ENCODE results near the gene RSRC1.
"Not testable (repeated sequence)": the region's sequence is repeated elsewhere in the genome, so short reads cannot be mapped to it uniquely, and the experiment has no call there.

The RSRC1 gene

GRCh38 chr3:158337110-158337509, 227.2 kb downstream of the RSRC1 start:
- no peak for DNase-seq

DNA sequence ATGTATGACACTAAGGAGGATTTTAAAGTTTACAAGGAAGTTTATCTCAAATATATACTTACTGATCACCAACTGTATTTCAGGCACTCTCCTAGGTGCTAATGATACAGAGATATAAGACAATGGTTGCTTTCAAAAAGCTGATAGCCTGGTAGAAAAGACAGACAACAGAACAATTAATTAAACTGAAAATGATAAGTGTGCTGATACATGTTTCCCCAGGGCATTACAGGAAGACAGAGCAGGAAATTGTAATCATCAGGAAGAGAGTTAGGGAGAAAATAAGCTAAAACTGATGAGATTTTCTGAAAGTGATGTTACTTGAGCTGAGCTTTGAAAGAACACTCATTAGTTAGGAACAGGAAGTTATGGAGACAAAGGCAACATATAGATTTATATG, 229.7 kb downstream of the RSRC1 start:
- DNase-seq = no peak

GRCh38 chr3:158340951-158341350, 231.1 kb downstream of the RSRC1 start:
- DNase-seq = not testable (repeated sequence)

- DNase-seq = no peak
These were observed 238.1 kb downstream of the RSRC1 start for GRCh38 chr3:158347966-158348365.

GRCh38 chr3:158350971-158351370, 241.1 kb downstream of the RSRC1 start:
- DNase-seq = no peak

DNA sequence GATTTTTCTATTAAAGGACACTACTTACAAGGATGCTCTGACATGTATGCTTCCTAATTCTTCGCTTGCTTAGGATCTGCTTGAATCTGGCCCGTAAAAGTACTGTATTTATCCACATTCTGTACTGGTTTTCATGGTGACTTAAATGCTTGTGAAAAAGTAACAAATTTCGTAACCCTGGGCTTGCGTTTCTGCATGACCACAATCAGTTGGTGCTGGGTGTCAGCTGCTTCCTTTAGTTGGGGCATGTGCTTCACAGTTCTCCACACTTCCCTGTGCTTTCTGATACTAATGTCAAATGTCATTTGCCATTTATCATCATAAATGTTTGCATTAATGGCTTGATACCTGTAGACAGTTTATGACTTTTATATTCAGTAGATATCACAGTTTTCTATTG, 242.7 kb downstream of the RSRC1 start:
- DNase-seq = no peak

- no peak for DNase-seq
These were observed 244.8 kb downstream of the RSRC1 start for GRCh38 chr3:158354713-158355112.

DNA sequence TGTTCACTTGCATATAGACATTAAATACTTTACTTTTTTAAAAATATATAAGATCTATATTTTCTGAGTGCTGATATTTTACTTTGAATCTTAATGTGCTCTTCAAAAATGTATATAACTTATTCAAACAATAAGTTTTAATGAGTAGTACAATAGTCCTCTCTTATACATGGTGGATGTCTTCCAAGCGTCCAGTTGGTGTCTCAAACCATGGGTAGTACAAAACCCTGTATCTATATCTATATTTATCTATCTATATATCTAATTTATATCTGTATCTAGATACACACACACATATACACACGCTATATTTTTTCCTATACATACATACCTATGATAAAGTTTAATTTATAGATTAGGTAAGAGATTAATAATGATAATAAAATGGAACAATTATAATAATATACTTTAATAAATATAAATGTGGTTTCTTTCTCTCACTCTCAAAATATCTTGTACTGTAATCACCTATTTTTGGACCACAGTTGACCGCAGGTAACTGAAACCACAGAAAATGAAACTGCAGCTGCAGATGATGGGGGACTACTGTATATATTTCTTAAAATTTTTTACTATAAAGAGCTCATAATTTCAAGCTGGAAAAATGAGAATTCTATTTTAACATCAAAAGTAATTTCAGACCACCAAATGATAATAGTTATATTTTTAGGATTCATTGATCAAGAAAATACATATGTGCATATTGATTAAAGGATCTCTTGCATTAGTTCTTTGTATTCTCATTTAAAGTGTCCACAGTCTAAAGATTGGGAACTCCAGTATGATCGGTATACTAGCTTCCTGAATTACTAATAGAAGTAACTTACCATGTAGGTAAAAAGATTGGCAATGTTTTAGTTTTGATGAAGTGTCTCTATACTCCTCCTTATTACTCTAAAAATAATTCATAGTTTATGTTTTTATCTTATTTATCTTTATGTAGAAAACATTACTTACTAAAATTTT, 246.0 kb downstream of the RSRC1 start:
- no peak for DNase-seq

DNA sequence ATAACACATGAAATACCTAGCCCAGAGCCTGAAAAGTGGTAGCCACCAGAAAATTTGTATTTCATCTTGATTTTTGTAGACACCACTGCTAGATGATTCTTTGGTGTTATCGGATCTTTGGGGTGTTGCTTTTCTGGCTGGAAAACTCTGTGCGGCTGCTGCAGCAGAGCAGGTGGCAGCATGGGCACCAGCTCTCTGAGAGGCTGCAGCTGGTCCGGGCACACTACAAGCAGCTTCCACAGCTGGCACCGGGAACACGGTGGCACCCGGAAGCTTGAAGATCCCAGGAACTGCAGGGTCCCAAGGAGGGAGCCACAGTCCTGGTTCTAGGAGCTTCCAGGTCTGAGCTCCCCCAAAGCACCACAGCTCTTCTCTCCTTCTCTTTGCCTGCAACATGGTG, 249.4 kb downstream of the RSRC1 start:
- DNase-seq = no peak

DNA sequence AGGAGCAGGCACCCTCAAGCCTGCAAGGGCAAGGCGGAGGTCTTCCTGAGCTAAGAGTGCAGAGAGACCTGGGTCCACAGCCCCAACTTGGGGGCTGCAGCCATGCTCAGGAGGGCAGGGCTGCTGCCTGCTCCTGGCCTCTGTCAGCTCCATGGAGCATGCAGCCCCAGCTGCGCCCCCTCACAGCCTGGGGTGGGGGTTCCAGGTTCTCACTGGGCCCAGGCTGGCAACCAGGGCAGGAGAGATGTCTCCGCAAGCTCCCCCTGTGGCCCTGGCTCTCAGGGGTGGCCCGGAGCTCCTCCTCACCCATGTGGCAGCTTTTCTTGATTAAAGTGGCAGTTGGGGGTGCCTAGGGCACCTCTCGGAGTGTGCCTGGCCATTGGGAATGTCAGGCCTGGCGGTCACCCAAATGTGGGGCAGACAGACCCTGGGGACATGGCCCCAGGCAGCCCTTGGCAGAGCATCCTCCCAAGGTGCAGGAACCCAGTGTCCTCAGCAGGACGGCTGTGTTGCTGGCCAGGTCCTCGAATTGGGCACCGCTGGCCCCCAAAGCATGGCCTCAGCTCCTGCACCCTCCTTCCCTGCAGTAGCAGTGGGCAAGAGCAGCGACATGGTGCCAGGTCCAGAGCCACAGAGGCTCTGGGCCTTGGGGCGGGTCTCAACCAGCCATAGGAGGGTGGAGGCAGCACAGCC, 251.0 kb downstream of the RSRC1 start:
- DNase-seq = no peak

DNA sequence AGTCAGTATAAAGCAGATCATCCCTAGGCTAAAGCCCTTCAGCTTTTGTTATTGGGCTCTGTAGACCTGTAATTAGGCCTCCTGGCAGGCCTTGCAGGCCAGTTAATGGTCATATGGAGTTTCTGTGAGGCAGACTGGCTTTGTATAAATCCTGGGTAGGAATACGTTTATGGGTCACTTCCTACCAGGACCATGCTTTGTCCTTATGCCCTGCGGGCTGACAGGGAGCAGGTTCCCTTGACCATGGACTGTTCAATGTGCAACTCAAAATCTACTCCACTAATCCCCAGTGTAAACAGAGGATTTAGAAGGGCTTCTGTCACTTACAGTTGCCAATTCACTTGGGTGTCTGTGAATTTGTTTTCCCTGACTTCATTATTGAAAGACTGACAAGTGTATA, 258.4 kb downstream of the RSRC1 start:
- DNase-seq = peak; percentile 37

DNA sequence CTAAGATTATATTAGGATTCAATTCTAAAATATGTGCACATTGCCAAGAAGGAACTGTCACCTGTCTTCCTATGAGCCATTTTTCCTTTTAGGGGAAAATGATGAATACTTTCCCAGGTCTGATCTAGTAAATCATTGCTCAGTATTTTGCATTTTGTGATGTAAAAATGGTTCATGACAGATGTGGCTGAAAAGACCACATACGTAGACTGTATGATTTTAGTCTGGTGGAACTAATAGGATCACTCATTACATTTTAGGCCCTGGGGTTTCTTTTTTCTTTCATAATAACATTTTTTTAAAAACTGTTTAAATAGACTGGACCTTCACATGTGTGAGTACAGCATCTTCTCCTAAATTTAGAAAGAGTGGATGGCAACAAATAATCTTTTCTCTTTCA, 259.4 kb downstream of the RSRC1 start:
- DNase-seq = no peak

GRCh38 chr3:158379517-158379916, 269.6 kb downstream of the RSRC1 start:
- no peak for DNase-seq

DNA sequence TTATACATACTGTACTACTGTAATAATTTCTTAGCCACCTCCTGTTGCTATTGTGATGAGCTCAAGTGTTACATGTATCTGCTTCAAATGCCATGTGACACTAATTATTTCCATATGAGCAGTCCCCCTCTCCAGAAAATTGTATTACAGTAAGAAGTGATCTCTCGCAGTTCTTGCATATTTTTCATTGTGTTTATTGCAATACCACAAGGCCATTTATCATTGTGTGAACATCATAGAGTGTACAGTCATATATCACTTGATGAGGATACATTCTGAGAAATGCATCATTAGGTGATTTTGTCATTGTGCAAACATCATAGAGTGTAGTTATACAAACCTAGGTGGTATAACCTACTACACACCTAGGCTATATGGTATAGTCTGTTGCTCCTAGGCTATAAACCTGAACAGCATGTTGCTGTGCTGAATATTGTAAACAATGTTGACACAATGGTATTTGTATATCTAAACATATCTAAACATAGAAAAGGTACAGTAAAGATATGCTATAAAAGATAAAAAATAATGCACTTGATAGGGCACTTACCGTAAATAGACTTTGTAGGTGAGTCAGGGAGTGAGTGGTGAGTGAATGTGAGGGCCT, 271.5 kb downstream of the RSRC1 start:
- DNase-seq = no peak

- DNase-seq = no peak
These were observed 272.6 kb downstream of the RSRC1 start for GRCh38 chr3:158382479-158382878.

- DNase-seq = no peak
These were observed 274.1 kb downstream of the RSRC1 start for GRCh38 chr3:158384019-158384418.

- DNase-seq = no peak
These were observed 285.5 kb downstream of the RSRC1 start for GRCh38 chr3:158395421-158395820.

- no peak for DNase-seq
These were observed 292.7 kb downstream of the RSRC1 start for GRCh38 chr3:158402590-158402989.

DNA sequence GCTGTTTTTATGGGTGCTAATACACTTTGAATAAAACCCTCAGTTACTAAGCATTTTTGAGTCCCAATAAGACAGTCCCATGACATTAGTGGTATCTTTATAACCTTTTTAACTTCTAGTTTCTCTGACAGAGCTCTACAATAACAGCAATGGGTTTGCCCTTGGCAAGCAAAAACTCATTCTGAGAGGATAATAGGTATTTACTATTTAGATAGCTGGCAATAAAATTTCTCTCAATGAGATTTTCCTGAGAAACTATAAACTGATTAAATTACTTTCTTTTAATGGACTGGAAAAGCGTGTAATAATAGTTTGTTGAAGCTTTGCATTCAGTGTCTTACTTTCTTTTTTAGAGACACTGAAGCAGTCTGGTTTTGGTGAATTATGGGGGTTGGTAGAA, 293.1 kb downstream of the RSRC1 start:
- DNase-seq = no peak

DNA sequence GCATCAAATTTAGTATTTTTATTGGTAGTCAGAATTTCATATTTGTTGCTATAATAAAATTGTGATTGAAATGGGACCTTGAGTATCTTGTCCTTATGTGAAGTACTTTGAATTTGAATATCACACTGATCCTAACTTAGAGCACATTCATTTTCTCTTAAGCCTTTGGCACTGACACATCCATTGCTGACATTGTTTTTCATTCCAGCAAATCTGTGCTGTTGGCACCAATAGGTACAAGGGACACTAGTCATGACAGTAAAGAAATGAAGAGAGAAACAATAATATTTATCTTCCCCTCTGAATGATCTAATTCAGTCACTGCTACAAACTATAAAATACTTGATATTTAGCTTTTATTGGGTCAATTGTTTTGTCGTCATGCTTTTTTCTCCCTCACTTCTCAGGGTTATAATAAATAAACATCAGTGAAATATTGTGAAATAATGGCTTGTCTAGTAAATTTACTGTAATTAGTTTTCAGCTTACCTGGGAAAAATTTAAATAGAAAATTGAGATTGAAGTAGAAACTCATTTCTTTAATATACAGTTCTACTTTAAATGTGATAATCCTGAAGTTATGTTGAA, 294.3 kb downstream of the RSRC1 start:
- no peak for DNase-seq

GRCh38 chr3:158405507-158405906, 295.6 kb downstream of the RSRC1 start:
- DNase-seq = no peak

- no peak for DNase-seq
These were observed 298.1 kb downstream of the RSRC1 start for GRCh38 chr3:158407844-158408517.

DNA sequence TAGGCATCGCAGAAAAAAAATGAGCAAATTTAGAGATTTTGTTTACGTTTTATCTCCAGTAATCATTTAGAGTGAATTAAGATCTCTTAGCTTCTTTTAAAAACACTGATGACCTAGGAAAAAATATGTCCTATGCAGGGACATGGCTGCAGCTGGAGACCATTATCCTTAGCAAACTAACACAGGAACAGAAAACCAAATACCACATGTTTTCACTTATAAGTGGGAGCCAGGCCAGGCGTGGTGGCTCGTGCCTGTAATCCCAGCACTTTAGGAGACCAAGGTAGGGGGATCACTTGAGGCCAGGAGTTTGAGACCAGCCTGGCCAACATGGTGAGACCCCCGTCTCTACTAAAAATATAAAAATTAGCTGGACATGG, 298.6 kb downstream of the RSRC1 start:
- DNase-seq = not testable (repeated sequence)

Measured in retina (tissue), 1 donor.